ENCODE data around the gene GRIK4. TPM values are rescaled to one million over a fixed set of nuclear protein-coding genes. Genes with fewer than 3 reads are reported as not detected.

Gene GRIK4
- total and polyA plus RNA-seq, 9 of the 15 experiments (the other 6 are each of a cell fraction or from before 2014, with no cell fraction given) = not detected

DNA sequence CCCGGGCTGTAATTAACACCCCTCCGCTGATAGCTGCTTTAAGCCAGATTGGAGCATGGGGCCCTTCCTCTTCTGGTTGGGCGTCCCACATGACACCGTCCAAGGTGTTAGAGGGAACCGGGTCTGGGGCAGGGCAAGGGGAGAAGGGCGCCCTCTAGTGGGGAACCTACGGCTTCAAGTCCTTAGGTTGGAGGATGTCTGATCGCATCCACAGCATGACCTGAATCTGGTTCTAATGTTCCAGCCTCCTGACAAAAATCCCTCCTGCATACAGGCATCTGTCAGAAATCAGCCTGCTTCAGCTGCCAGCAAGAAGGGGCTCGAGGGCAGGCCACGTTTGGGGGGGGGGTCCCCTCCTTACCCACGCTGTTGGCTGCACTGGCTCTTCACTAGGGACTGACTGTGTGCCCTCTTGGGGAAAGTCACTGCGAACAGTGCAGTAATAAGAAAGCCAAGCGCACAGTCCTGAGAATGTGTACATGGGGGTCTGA lies 418.2 kb downstream of the GRIK4 start (continued):
- TF ChIP-seq, protein P1, sequence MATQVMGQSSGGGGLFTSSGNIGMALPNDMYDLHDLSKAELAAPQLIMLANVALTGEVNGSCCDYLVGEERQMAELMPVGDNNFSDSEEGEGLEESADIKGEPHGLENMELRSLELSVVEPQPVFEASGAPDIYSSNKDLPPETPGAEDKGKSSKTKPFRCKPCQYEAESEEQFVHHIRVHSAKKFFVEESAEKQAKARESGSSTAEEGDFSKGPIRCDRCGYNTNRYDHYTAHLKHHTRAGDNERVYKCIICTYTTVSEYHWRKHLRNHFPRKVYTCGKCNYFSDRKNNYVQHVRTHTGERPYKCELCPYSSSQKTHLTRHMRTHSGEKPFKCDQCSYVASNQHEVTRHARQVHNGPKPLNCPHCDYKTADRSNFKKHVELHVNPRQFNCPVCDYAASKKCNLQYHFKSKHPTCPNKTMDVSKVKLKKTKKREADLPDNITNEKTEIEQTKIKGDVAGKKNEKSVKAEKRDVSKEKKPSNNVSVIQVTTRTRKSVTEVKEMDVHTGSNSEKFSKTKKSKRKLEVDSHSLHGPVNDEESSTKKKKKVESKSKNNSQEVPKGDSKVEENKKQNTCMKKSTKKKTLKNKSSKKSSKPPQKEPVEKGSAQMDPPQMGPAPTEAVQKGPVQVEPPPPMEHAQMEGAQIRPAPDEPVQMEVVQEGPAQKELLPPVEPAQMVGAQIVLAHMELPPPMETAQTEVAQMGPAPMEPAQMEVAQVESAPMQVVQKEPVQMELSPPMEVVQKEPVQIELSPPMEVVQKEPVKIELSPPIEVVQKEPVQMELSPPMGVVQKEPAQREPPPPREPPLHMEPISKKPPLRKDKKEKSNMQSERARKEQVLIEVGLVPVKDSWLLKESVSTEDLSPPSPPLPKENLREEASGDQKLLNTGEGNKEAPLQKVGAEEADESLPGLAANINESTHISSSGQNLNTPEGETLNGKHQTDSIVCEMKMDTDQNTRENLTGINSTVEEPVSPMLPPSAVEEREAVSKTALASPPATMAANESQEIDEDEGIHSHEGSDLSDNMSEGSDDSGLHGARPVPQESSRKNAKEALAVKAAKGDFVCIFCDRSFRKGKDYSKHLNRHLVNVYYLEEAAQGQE (IDR thresholded peaks at IDR 0.05; ENCODE audit: borderline replicate concordance) = peak; percentile 36; the same call in 1 of the 2 replicates
- TF ChIP-seq, protein P1 (CRISPR knock-in tag; IDR thresholded peaks at IDR 0.05; ENCODE audit: low read depth) = no peak
- TF ChIP-seq RAD21 (CRISPR knock-in tag; conservative IDR thresholded peaks at IDR 0.05 in 1 of 2, IDR thresholded peaks at IDR 0.05 in 1 of 2) = peak; percentile 10 to 51; a peak in 1 of 4 replicates
- 0 out of 2 replicates have a peak, but pooled peaks have one; percentile 44 for TF ChIP-seq SPI1 (IDR thresholded peaks at IDR 0.05; ENCODE audit: borderline replicate concordance, low read depth, low read length)
- no peak for TF ChIP-seq ZBTB49 (CRISPR knock-in tag; IDR thresholded peaks at IDR 0.05; ENCODE audit: borderline replicate concordance)
- TF ChIP-seq, protein P2, sequence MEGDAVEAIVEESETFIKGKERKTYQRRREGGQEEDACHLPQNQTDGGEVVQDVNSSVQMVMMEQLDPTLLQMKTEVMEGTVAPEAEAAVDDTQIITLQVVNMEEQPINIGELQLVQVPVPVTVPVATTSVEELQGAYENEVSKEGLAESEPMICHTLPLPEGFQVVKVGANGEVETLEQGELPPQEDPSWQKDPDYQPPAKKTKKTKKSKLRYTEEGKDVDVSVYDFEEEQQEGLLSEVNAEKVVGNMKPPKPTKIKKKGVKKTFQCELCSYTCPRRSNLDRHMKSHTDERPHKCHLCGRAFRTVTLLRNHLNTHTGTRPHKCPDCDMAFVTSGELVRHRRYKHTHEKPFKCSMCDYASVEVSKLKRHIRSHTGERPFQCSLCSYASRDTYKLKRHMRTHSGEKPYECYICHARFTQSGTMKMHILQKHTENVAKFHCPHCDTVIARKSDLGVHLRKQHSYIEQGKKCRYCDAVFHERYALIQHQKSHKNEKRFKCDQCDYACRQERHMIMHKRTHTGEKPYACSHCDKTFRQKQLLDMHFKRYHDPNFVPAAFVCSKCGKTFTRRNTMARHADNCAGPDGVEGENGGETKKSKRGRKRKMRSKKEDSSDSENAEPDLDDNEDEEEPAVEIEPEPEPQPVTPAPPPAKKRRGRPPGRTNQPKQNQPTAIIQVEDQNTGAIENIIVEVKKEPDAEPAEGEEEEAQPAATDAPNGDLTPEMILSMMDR (IDR thresholded peaks at IDR 0.05 in 2 of 3, conservative IDR thresholded peaks at IDR 0.05 in 1 of 3; ENCODE audit: insufficient read depth in 2 of 3, low read depth in 1 of 3, low read length in 3 of 3) = peak; percentile 56 to 74 (median 61)

Data from K562 (cell line).